ENCODE measurements around the gene MYL6. TPM values are rescaled to one million over a fixed set of nuclear protein-coding genes. Genes with fewer than 3 reads are reported as not detected.

The MYL6 gene
- total RNA-seq, 1 experiment from 2014 or later, result 1,181 TPM

DNA sequence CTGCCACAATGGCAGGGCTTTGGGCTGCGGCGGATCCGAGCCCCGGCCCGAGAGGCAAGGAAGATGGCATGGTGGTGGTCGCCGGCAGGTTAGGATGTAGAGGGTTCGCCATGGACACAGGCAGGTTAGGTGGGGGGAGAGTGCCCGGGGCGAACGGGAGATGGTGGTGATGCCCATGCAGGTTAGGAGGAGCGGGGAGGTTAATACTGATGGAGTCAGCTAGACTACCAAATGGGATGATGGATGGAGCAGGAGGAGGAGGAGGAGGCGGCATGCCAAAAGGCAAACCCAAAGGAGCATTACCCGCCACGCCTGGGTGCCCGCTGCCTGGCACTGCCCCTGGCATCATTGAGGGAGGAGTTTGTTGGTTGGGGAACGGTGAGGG is 6.2 kb downstream of the MYL6 start:
- no peak overlapping the region for H2BK12ac ChIP-seq (ENCODE audit: insufficient read length, low read depth, low read length)
- H3K4me1 ChIP-seq (ENCODE audit: insufficient read depth, low read length), result peaks cover 5% of the 10 kb centered on the region; the same call in 1 of the 2 replicates
- no peak overlapping the region for H2BK120ac ChIP-seq (ENCODE audit: low read depth, low read length, poor library complexity, severe bottlenecking)
- H4K91ac ChIP-seq (ENCODE audit: insufficient read length, low read depth, low read length), result no peak overlapping the region
- H3K18ac ChIP-seq (ENCODE audit: insufficient read length, low read depth, low read length), result no peak overlapping the region
- no peak overlapping the region for H2AFZ ChIP-seq (ENCODE audit: low read length)
- H3K79me2 ChIP-seq (ENCODE audit: insufficient read depth, low read length), result no peaks in the 10 kb centered on the region; the same call in 1 of the 2 replicates
- no peak overlapping the region for H3K14ac ChIP-seq (ENCODE audit: insufficient read depth, low read length)
- H4K20me1 ChIP-seq (ENCODE audit: control insufficient read depth, insufficient read depth, insufficient read length), result no peaks in the 10 kb centered on the region
- no peaks in the 10 kb centered on the region for H3K9me3 ChIP-seq (ENCODE audit: control insufficient read depth, low read depth, low read length)
- H3K4ac ChIP-seq (ENCODE audit: low read depth, low read length), result no peak overlapping the region
- no peak overlapping the region for H4K5ac ChIP-seq (ENCODE audit: insufficient read length, low read depth, low read length)
- H3K4me1 Mint-ChIP-seq, result peaks cover 38 to 47% of the 10 kb centered on the region in 2 experiments
- H3K4me3 Mint-ChIP-seq, result no peak overlapping the region; a peak in 1 of 5 replicates
- no CpG with 5 or more reads among the region's 17 CpGs for WGBS (ENCODE audit: extremely low coverage, insufficient read length, low lambda C conversion rate)
- no peak overlapping the region for H3K27ac ChIP-seq (ENCODE audit: insufficient read length, low read depth, low read length)
- H3K4me2 ChIP-seq (ENCODE audit: insufficient read depth, insufficient read length, low read length), result no peak overlapping the region
- peaks cover 68 to 93% (median 91%) of the 10 kb centered on the region in 3 experiments for H3K36me3 Mint-ChIP-seq (ENCODE audit: insufficient read depth in 1 of 3, low read depth in 3 of 3)
- H3K9me3 Mint-ChIP-seq, result no peaks in the 10 kb centered on the region
- peaks cover 8% of the 10 kb centered on the region for H3K27me3 Mint-ChIP-seq (ENCODE audit: low read depth)
- no peaks in the 10 kb centered on the region for H3K27me3 ChIP-seq (ENCODE audit: insufficient read depth, low read length)
- no peak overlapping the region for H2AK5ac ChIP-seq (ENCODE audit: insufficient read length, low read length)
- H4K8ac ChIP-seq (replicated peaks; ENCODE audit: insufficient read length, low read depth, low read length), result no peak overlapping the region
- no peak overlapping the region for H3T11ph ChIP-seq (ENCODE audit: low read length)
- H3K56ac ChIP-seq (ENCODE audit: insufficient read length, low read depth, low read length), result no peak overlapping the region
- no peak overlapping the region for H2BK5ac ChIP-seq (ENCODE audit: insufficient read length, low read length)
- no peak overlapping the region for H2BK15ac ChIP-seq (ENCODE audit: low read depth, low read length)
- H3K23me2 ChIP-seq (ENCODE audit: insufficient read length, low read depth, low read length, poor library complexity, severe bottlenecking), result peaks cover 2% of the 10 kb centered on the region
- DNase-seq, result no peak
- H2BK20ac ChIP-seq (ENCODE audit: low read depth, low read length, poor library complexity, severe bottlenecking), result no peak overlapping the region
- H3K23ac ChIP-seq (ENCODE audit: insufficient read length, low read depth, low read length), result no peak overlapping the region
- no peak overlapping the region for H3K9ac ChIP-seq (ENCODE audit: extremely low read depth, insufficient read length, low read length)
- TF ChIP-seq, protein P1, sequence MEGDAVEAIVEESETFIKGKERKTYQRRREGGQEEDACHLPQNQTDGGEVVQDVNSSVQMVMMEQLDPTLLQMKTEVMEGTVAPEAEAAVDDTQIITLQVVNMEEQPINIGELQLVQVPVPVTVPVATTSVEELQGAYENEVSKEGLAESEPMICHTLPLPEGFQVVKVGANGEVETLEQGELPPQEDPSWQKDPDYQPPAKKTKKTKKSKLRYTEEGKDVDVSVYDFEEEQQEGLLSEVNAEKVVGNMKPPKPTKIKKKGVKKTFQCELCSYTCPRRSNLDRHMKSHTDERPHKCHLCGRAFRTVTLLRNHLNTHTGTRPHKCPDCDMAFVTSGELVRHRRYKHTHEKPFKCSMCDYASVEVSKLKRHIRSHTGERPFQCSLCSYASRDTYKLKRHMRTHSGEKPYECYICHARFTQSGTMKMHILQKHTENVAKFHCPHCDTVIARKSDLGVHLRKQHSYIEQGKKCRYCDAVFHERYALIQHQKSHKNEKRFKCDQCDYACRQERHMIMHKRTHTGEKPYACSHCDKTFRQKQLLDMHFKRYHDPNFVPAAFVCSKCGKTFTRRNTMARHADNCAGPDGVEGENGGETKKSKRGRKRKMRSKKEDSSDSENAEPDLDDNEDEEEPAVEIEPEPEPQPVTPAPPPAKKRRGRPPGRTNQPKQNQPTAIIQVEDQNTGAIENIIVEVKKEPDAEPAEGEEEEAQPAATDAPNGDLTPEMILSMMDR (conservative IDR thresholded peaks at IDR 0.05), result no peak
- peaks cover 2% of the 10 kb centered on the region for H3K79me1 ChIP-seq (ENCODE audit: insufficient read depth, low read depth, low read length, poor library complexity, severe bottlenecking)
- peak overlapping the region in 1 of 3 experiments; percentile 61; a peak in 1 of 7 replicates for H3K27ac Mint-ChIP-seq
